ENCODE measurements around the gene EEF1AKMT4. TPM values are rescaled to one million over a fixed set of nuclear protein-coding genes. Genes with fewer than 3 reads are reported as not detected.

The EEF1AKMT4 gene
- polyA plus RNA-seq, 1 donor, result 2.2 TPM

DNA sequence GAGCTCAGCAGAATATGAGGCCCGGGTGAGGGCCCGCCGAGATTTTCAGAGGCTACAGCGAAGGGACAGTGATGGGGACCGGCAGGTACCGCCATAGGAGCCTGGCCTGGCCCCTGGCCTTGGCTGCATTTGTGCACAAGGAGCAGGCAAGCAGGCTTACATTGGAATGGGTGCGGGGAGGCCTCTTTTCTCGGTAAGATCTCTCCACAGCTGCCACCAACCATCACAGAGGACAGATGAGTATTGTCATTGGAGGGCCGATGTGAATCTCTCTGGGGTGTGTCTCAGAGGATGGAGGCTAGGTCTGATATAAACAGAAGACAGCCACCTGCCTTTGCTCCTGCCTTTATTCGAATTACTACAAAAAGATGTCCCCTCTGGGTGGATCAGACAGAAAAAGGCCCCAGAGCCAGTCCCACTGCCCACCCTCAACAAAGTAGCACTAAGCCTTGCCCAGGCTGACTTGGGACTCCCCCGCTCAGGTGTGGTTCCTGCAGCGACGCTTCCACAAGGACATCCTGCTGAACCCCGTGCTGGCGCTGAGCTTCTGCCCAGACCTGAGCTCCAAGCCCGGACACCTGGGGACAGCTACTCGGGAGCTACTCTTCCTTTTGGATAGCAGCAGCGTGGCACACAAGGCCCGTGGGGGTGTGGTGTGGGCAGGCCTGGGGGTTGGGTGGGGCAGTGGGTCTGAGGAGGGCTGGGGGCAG is 14.6 kb upstream of the EEF1AKMT4 start:
- no peak for DNase-seq

DNA sequence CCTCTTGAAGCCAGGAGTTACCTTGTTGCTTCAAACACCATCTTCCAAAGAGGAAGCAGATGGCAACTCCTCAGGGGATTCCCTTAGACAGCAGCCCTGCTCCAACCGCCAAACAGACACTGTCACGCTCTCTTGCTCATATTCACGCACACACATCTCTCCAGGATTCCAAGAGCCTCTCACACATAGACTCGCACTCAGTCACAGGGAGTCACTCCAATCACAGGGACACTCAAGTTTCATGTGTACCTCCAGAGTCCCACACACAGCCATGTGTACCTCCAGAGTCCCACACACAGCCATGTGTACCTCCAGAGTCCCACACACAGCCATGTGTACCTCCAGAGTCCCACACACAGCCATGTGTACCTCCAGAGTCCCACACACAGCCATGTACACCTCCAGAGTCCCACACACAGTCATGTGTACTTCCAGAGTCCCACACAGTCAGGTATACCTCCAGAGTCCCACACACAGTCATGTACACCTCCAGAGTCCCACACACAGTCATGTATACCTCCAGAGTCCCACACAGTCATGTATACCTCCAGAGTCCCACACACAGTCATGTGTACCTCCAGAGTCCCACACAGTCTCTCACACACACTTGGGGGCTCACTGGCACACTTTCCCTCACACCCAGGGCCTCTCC is 14.0 kb upstream of the EEF1AKMT4 start:
- DNase-seq, result no peak

- no peak for DNase-seq
These were observed 13.4 kb upstream of the EEF1AKMT4 start for GRCh38 chr3:184236033-184236410.

DNA sequence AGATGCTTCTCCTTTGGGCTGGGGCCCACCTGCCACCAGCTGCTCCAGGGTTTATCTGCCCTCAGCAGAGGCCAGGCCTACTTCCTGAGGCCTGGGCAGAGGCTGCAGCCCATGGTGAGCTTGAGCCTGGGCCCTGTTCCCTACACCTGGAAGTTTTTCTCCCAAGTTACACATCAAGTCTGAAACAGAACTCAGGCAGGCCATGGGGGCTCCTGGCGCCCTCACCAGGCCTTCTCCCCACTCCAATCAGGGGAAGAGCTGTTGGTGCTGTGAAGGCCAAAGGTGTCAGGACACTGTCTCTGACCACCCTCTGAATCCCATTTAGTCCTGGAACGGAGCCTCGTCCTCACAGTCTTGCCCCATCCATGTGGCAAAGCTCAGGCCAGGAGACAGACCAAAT is 12.8 kb upstream of the EEF1AKMT4 start:
- no peak for DNase-seq

DNA sequence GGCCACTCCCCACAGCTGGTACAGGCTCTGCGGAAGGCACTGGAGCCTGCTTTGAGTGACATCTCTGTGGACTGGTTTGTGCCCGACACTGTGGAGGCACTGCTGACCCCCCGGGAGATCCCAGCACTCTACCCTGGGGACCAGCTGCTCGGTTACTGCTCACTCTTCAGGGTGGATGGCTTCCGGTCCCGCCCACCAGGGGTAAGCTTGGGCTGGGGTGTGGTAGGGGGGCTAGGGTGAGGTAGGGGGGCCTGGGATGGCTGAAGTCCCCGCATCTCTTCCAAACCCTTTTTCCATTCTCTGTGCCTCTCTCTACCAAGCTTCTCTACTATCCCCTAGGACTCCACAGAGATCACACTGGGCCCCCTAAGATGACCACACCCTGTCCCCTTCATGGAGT is 12.3 kb upstream of the EEF1AKMT4 start:
- DNase-seq, result no peak

GRCh38 chr3:184237807-184238206 is 11.7 kb upstream of the EEF1AKMT4 start:
- no peak for DNase-seq

DNA sequence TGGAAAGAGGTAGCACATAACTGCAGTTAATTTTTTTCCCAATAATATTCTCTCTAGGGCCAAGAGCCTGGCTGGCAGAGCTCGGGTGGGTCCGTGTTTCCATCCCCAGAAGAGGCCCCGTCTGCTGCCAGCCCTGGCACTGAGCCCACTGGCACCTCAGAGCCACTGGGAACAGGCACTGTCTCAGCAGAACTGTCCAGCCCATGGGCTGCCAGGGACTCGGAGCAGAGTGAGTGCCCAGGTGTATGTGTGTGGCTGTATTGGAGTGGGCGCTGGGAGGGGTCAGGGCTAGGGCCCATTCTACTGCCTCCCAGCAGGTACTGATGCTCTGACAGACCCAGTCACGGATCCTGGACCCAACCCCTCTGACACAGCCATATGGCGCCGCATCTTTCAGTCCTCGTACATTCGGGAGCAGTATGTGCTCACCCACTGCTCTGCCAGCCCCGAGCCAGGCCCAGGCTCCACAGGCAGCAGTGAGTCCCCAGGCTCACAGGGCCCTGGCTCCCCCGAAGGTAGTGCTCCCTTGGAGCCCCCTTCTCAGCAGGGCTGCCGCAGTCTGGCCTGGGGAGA is 11.1 kb upstream of the EEF1AKMT4 start:
- no peak for DNase-seq

GRCh38 chr3:184239221-184239620 is 10.3 kb upstream of the EEF1AKMT4 start:
- no peak for DNase-seq

DNA sequence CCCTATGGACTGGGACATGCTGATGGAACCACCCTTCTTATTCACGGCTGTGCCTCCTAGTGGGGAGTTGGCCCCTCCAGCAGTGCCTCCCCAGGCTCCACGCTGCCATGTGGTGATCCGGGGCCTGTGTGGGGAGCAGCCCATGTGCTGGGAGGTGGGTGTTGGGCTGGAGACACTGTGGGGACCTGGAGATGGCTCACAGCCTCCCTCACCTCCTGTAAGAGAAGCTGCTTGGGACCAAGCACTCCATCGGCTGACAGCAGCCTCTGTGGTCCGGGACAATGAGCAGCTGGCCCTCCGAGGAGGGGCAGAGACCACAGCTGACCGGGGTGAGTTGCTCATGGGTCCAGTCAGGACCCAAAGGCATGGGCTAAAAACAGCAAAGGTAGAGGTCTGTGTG is 9.8 kb upstream of the EEF1AKMT4 start:
- DNase-seq, result no peak

GRCh38 chr3:184240384-184241140 is 8.9 kb upstream of the EEF1AKMT4 start:
- DNase-seq, result no peak

- DNase-seq, result no peak
These were observed 8.4 kb upstream of the EEF1AKMT4 start for GRCh38 chr3:184241141-184241446.

- DNase-seq, result no peak
These were observed 7.8 kb upstream of the EEF1AKMT4 start for GRCh38 chr3:184241447-184242296.

GRCh38 chr3:184242297-184242685 is 7.2 kb upstream of the EEF1AKMT4 start:
- no peak for DNase-seq

DNA sequence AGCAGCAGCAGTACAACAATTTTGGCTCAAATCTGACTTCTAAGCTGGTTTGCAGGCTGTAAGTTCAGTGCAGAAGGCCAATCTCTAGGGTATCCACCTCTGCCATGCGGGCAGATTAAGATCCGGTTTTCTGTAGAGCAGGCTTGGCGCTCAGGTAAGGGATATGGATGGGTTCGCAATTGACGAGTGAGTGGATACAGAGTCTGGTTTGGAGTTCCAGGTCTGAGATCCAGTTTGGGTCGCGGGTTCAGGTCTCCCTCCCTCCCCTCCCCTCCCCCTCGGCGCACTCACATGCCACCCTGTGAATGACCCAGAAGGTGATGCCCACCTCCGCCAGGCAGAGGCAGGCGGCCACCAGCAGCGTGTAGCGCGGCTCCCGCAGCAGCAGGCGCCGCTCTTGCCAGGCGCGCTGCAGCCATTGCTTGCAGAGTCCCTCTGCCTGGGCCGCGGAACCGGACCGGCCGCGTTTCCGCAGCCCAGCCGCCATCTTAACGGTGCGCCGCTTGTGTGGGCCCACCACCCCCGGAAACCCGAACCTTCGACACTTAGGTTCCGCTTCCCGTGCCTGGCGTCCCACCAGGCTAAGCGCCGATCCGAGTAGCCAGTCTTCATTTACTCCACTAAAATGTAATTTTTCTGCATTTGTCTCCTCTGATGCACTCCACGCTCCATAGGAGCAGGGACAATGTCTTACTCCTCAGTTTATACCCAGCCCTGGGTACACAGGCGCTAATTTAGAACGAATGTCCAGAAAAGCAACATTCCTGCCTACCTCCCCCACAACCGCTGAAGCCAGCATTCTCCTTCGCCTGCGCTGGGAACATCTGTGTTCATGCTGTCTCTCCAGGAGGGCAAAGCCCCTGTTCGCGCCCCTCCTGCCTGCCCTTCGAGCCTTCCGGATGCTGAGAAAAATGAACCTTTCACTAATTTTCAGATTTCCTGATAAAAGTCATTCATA is 739 bp upstream of the EEF1AKMT4 start, which contains the start of gene ALG3:
ALG3 (minus strand) TSS at position 509 of the 958 bp plus-strand sequence; CDS start at position 487, 22 bp downstream.
- DNase-seq, result peak; percentile 88

- peak; percentile 83 for DNase-seq
These were observed 826 bp downstream of the EEF1AKMT4 start for GRCh38 chr3:184250167-184250828.

DNA sequence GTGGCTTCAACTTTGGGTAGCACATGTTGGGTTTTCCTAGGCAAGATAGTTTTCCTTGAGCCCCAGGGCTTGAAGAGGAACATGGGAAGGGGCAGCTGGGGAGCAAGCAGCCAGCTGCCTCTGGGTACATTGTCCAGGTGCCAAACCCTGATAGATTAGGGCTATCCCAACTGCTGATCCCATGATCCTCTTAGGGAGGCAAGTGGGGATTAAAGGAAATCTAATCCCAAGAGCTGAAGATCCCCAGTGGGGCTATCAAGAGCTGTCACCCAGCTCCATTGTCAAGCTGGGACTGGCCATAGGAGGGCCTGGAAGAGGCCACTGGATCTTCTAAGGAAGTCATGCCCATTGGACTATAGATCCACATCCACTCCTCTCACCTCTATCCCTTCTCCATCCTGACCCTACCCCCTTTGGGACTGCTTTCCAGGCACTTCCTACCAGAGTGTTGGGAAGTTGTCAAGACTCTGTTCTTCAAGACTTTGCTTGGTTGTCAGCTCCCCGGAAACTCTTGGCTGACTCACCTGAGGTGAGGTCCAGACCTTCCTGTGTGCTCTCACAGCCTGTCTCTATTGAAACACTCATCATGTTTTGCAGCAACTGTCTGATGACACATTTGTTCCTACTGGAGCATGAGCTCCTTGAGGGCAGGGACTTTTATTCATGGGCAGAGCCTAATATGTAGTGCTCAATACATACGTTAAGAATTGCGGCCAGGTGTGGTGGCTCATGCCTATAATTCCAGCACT is 6.0 kb downstream of the EEF1AKMT4 start:
- DNase-seq, result no peak

DNA sequence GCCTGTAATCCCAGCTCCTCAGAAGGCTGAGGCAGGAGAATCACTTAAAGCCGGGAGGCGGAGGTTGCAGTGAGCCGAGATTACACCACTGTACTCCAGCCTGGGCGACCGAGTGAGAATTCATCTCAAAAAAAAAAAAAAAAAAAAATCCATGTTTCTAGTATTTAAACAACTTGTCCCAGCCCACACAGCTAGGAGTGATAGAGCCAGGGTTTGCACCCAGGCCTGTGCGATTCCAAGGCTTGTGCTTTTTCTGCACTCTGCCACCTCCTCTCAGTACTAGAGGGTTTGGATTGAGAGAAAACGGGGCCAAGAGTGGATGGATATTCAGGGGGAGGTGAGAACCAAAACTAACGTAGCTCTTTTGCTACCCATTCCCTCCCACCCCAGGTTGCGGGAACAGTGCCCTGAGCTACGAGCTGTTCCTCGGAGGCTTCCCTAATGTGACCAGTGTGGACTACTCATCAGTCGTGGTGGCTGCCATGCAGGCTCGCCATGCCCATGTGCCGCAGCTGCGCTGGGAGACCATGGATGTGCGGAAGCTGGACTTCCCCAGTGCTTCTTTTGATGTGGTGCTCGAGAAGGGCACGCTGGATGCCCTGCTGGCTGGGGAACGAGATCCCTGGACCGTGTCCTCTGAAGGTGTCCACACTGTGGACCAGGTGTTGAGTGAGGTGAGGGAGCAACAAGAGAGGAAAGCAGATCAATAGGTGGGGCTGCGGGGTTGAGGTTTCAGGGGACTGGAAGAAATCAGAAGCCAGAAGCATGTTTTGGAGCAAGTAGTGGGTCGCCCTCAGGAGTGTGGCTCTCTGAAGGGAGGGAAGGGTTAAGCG is 7.8 kb downstream of the EEF1AKMT4 start:
- DNase-seq, result no peak

GRCh38 chr3:184258926-184259325 is 9.5 kb downstream of the EEF1AKMT4 start:
- no peak for DNase-seq
